Retinal pigment epithelial cell (primary cell): Measurements from ENCODE around the gene PRKACG.

Source experiments
- DNase-seq: peaks from one replicate; pipeline ENCODE4 v3.0.0-alpha.2; 2010; ENCODE audit warnings: low read depth
- H3K4me3 ChIP-seq: 2 replicates; pipeline ENCODE4 v1.5.1; 2011; ENCODE audit warnings: mild to moderate bottlenecking, low read length, control low read depth, moderate library complexity
- TF ChIP-seq, protein P1 (sequence below): conservative IDR thresholded peaks from 2 replicates; pipeline ENCODE4 v1.5.1; 2011; ENCODE audit warnings: low read depth, low read length, control low read depth, inconsistent platforms

The PRKACG gene

DNA sequence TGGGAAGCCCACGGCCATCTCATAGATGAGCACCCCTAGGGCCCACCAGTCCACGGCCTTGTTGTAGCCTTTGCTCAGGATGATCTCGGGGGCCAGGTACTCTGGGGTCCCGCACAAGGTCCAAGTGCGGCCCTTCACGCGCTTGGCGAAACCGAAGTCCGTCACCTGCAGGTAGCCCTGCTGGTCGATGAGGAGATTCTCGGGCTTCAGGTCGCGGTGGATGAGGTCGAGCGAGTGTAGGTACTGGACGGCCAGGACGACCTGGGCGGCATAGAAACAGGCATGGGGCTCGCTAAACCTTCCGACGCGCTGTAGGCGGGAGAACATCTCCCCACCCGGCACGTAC, 558 bp downstream of the PRKACG start:
- H3K4me3 ChIP-seq = no peak overlapping the region
- TF ChIP-seq, protein P1, sequence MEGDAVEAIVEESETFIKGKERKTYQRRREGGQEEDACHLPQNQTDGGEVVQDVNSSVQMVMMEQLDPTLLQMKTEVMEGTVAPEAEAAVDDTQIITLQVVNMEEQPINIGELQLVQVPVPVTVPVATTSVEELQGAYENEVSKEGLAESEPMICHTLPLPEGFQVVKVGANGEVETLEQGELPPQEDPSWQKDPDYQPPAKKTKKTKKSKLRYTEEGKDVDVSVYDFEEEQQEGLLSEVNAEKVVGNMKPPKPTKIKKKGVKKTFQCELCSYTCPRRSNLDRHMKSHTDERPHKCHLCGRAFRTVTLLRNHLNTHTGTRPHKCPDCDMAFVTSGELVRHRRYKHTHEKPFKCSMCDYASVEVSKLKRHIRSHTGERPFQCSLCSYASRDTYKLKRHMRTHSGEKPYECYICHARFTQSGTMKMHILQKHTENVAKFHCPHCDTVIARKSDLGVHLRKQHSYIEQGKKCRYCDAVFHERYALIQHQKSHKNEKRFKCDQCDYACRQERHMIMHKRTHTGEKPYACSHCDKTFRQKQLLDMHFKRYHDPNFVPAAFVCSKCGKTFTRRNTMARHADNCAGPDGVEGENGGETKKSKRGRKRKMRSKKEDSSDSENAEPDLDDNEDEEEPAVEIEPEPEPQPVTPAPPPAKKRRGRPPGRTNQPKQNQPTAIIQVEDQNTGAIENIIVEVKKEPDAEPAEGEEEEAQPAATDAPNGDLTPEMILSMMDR = no peak
- no peak for DNase-seq

DNA sequence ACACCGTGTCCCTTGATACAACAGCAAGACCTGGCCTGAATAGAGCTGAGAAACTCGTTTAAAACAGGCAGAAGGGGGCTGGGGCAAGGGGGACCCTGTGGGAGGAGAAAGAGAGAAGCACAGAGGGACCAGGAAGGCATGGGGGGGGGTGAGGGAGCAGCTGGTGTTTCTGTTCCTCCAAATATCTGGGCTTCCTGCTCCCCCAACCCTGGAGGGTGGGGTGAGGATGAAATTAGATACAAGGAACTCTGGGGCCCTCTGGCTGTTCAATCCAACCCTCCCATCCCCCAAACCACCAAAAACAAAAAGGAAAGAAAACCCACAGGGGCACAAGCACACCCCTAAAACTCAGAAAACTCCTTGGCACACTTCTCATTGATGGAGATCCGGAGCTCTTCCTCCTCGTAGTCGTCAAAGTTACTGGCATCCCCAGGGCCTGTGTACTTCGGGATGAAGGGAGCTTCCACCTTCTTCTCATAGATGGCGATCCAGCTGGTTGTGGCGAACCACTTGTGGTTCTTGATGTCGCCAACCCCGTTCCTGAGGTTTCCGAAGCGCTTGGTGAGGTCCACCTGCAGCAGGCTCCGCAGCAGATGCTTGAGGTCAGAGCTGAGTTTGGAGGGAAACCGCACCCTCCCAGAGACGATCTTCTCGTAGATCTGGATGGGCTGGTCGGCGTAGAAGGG, 1.1 kb downstream of the PRKACG start:
- no peak for DNase-seq
- H3K4me3 ChIP-seq = no peak overlapping the region
- TF ChIP-seq, protein P1 = no peak

- DNase-seq = no peak
- H3K4me3 ChIP-seq = no peak overlapping the region
- TF ChIP-seq, protein P1 = no peak
Observed at GRCh38 chr9:69009708-69010107, 4.2 kb downstream of the PRKACG start.

DNA sequence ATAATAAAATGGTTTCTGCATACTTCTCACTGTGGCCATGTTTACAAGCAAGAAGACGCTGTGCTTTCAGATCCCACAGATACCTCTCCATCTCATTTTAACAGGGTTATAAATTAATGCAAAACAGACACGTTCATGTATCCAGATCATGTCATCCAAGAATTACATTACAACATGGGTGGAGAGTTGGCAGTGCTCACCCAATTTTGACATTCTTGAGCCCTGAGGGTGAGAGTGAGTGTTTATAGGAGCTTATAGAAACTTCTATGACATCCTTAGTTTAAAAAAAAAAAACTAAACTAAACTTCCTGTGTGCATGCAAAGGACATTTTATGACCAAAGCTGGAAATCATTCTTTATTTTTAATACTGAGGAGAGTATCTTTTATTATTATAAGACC, 9.1 kb downstream of the PRKACG start:
- H3K4me3 ChIP-seq = no peak overlapping the region
- no peak for DNase-seq
- TF ChIP-seq, protein P1 = no peak

- no peak for DNase-seq
- H3K4me3 ChIP-seq = no peak overlapping the region
- TF ChIP-seq, protein P1 = no peak
Observed at GRCh38 chr9:69003051-69003450, 10.9 kb downstream of the PRKACG start.

- TF ChIP-seq, protein P1 = no peak
- DNase-seq = no peak
Observed at GRCh38 chr9:69001921-69002320, 12.0 kb downstream of the PRKACG start.

DNA sequence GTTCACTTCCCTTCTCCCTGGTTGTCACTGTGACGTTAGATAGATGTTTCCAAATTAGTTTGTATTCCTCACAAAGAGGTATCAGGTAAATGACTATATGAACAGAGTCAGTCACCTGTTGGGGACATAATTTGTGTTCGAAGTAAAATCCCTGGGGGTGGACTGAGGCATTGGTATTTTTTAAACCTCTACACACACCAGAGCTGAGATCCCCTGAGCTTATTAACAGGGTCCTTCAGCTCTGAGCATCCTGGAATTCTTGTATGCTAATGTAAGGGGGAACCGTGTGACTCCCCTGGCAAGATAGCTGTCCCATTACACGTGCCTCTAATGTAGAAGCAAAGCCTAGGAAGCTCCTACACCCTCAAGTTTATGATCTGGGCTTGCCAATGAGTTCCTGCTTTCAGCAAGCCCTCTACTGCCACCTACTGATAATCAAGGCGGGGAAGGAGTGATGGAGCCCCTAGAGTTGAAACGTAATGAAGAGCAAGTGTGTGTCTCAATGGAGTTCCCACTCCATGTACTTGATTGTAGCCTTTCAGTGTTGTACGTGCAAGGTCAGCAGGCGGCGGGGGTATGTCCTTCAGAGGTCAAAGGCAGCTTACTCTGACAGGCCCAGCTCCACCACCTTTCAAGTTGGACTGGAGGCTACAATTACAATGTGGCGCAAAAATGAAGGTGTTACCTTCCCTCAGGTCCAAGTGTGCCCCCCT, 14.4 kb downstream of the PRKACG start:
- DNase-seq = peak; percentile 73
- TF ChIP-seq, protein P1 = peak; percentile 95
- H3K4me3 ChIP-seq = no peak overlapping the region

More at GRCh38 chr9:69001921-69002320, 12.0 kb downstream of the PRKACG start:
- no peak overlapping the region for H3K4me3 ChIP-seq
